ENCODE measurements around the gene KDM6A. TPM values are rescaled to one million over a fixed set of nuclear protein-coding genes. Genes with fewer than 3 reads are reported as not detected.
"Not testable (repeated sequence)": the region's sequence is repeated elsewhere in the genome, so short reads cannot be mapped to it uniquely, and the experiment has no call there.

Gene KDM6A
- total RNA-seq, 1 donor from 2014 or later: 28.4 TPM

- no peak for DNase-seq (ENCODE audit: low spot score)
Observed at GRCh38 chrX:44957848-44958247, 84.9 kb downstream of the KDM6A start.

- no peak for DNase-seq (ENCODE audit: low spot score)
Observed at GRCh38 chrX:44958480-44958879, 85.5 kb downstream of the KDM6A start.

GRCh38 chrX:44961817-44962607 lies 89.0 kb downstream of the KDM6A start:
- DNase-seq (ENCODE audit: low spot score): no peak

- DNase-seq (ENCODE audit: low spot score): no peak
Observed at GRCh38 chrX:44962944-44963343, 90.0 kb downstream of the KDM6A start.

GRCh38 chrX:44967221-44967620 lies 94.2 kb downstream of the KDM6A start:
- no peak for DNase-seq (ENCODE audit: low spot score)

GRCh38 chrX:44970709-44971108 lies 97.7 kb downstream of the KDM6A start:
- DNase-seq (ENCODE audit: low spot score): no peak

GRCh38 chrX:44971674-44972073 lies 98.7 kb downstream of the KDM6A start:
- DNase-seq (ENCODE audit: low spot score): no peak

GRCh38 chrX:44972132-44972531 lies 99.1 kb downstream of the KDM6A start:
- DNase-seq (ENCODE audit: low spot score): no peak

- DNase-seq (ENCODE audit: low spot score): no peak
Observed at GRCh38 chrX:44973420-44973932, 100.5 kb downstream of the KDM6A start.

GRCh38 chrX:44974451-44974850 lies 101.5 kb downstream of the KDM6A start:
- DNase-seq (ENCODE audit: low spot score): no peak

- DNase-seq (ENCODE audit: low spot score): no peak
Observed at GRCh38 chrX:44975666-44976263, 102.8 kb downstream of the KDM6A start.

GRCh38 chrX:44978976-44979375 lies 106.0 kb downstream of the KDM6A start:
- no peak for DNase-seq (ENCODE audit: low spot score)

- no peak for DNase-seq (ENCODE audit: low spot score)
Observed at GRCh38 chrX:44980403-44980802, 107.4 kb downstream of the KDM6A start.

GRCh38 chrX:44980883-44981282 lies 107.9 kb downstream of the KDM6A start:
- no peak for DNase-seq (ENCODE audit: low spot score)

- DNase-seq (ENCODE audit: low spot score): no peak
Observed at GRCh38 chrX:44989995-44990770, 117.2 kb downstream of the KDM6A start.

GRCh38 chrX:44992775-44993174 lies 119.8 kb downstream of the KDM6A start:
- no peak for DNase-seq (ENCODE audit: low spot score)

- no peak for DNase-seq (ENCODE audit: low spot score)
Observed at GRCh38 chrX:44996277-44996676, 123.3 kb downstream of the KDM6A start.

- no peak for DNase-seq (ENCODE audit: low spot score)
Observed at GRCh38 chrX:44997282-44997812, 124.4 kb downstream of the KDM6A start.

- no peak for DNase-seq (ENCODE audit: low spot score)
Observed at GRCh38 chrX:44997888-44998287, 124.9 kb downstream of the KDM6A start.

- DNase-seq (ENCODE audit: low spot score): not testable (repeated sequence)
Observed at GRCh38 chrX:44999237-44999636, 126.2 kb downstream of the KDM6A start.

- not testable (repeated sequence) for DNase-seq (ENCODE audit: low spot score)
Observed at GRCh38 chrX:44999872-45000271, 126.9 kb downstream of the KDM6A start.

GRCh38 chrX:45001048-45001447 lies 128.1 kb downstream of the KDM6A start:
- no peak for DNase-seq (ENCODE audit: low spot score)
